HG03196 (cell line): ENCODE data around the gene MYOF.

Source experiments
- ATAC-seq: cut with Tn5 transposase; IDR thresholded peaks from one replicate; pipeline ENCODE4 v1.9.1; 2021; ENCODE audit not compliant: unreplicated experiment

Gene MYOF

GRCh38 chr10:93261089-93261488, 221.0 kb downstream of the MYOF start:
- ATAC-seq = no peak

DNA sequence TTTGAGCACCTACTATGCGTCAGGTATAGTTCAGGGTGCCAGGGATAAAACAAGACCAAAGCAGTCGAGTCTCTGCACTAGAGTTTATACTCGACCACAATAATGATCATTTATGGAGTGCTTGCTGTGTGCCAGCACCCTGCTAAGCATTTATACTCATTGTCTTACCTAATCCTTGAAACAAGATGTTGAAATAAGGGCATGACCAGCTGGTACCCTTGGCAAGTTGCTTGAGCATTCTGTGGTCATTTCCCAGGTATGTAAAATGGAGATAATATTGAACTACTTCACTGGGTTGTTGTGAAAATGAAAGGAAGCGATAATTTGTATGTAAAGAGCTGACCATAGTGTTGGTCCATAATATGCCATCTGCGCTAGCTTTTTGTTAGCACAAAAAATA, 223.0 kb downstream of the MYOF start:
- no peak for ATAC-seq
